Keratinocyte (primary cell): ENCODE measurements around the gene KLHL36. TPM values are rescaled to one million over a fixed set of nuclear protein-coding genes. Genes with fewer than 3 reads are reported as not detected.

Experiments
- DNase-seq: peaks from one replicate; pipeline ENCODE4 v3.0.0-alpha.2; 2011; ENCODE audit warnings: low read depth, missing footprints, low spot score
- FAIRE-seq: peaks from 2 replicates; lab custom pipeline; 2011; peaks lifted over from hg19 to GRCh38; lab: Jason Lieb, UNC
- H2AFZ ChIP-seq: 2 replicates; pipeline ENCODE4 v1.6.0; 2012; ENCODE audit warnings: low read length, control low read depth, inconsistent platforms; ENCODE audit not compliant: control insufficient read depth
- H3K27ac ChIP-seq: 2 replicates; pipeline ENCODE4 v1.5.1; 2011; ENCODE audit warnings: low read length; ENCODE audit not compliant: control insufficient read depth, insufficient read depth
- H3K27me3 ChIP-seq: 3 replicates; pipeline ENCODE4 v1.6.0; 2011; ENCODE audit warnings: low read length; ENCODE audit not compliant: control insufficient read depth, insufficient read depth; ENCODE audit errors: extremely low read depth
- H3K36me3 ChIP-seq, 2 experiments: 2 replicates in 1 of 2; 3 replicates in 1 of 2; pipeline ENCODE4 v1.5.1; 2011; ENCODE audit warnings: low read length in 2 of 2, mild to moderate bottlenecking in 1 of 2; ENCODE audit not compliant: control insufficient read depth in 2 of 2, insufficient read depth in 2 of 2; ENCODE audit errors: extremely low read depth in 1 of 2
- H3K4me1 ChIP-seq: 3 replicates; pipeline ENCODE4 v1.5.1; 2011; ENCODE audit warnings: low read length; ENCODE audit not compliant: control insufficient read depth, insufficient read depth; ENCODE audit errors: extremely low read depth
- H3K4me2 ChIP-seq: 3 replicates; pipeline ENCODE4 v1.6.0; 2011; ENCODE audit warnings: low read depth, low read length; ENCODE audit not compliant: control insufficient read depth, insufficient read depth; ENCODE audit errors: extremely low read depth
- H3K4me3 ChIP-seq, 3 experiments: fragments of 200-600 bp in 1 of 3; sonication (generic) in 1 of 3; 2 replicates in 2 of 3; 3 replicates in 1 of 3; pipeline ENCODE4 v1.5.1; 2011 to 2016; ENCODE audit warnings: low read length in 3 of 3, mild to moderate bottlenecking in 3 of 3, control low read depth in 2 of 3, inconsistent platforms in 1 of 3, low read depth in 1 of 3, mixed read lengths in 1 of 3, mixed run types in 1 of 3, moderate library complexity in 1 of 3; ENCODE audit not compliant: control insufficient read depth in 2 of 3, insufficient read depth in 2 of 3; ENCODE audit errors: extremely low read depth in 1 of 3
- H3K79me2 ChIP-seq: 2 replicates; pipeline ENCODE4 v1.6.0; 2012; ENCODE audit warnings: low read length; ENCODE audit not compliant: control insufficient read depth, insufficient read depth
- H3K9ac ChIP-seq: 3 replicates; pipeline ENCODE4 v1.6.0; 2011; ENCODE audit warnings: low read length; ENCODE audit not compliant: control insufficient read depth, insufficient read depth; ENCODE audit errors: extremely low read depth
- H3K9me1 ChIP-seq: 3 replicates; pipeline ENCODE4 v1.6.0; 2011; ENCODE audit warnings: low read length; ENCODE audit not compliant: control insufficient read depth, insufficient read depth; ENCODE audit errors: extremely low read depth
- H3K9me3 ChIP-seq: 2 replicates; pipeline ENCODE4 v1.5.1; 2012; ENCODE audit warnings: low read depth, low read length; ENCODE audit not compliant: control insufficient read depth
- H4K20me1 ChIP-seq: 3 replicates; pipeline ENCODE4 v1.6.0; 2011; ENCODE audit warnings: low read length; ENCODE audit not compliant: control insufficient read depth, insufficient read depth; ENCODE audit errors: extremely low read depth
- CTCF ChIP-seq, 3 experiments: IDR thresholded peaks in 1 of 3; conservative IDR thresholded peaks in 1 of 3; optimal IDR thresholded peaks in 1 of 3; 2 replicates in 2 of 3; 3 replicates in 1 of 3; pipeline versions ENCODE3 to v1.5.1; 2011; ENCODE audit warnings: low read length in 3 of 3, mild to moderate bottlenecking in 3 of 3, moderate library complexity in 2 of 3, control low read depth in 1 of 3, inconsistent platforms in 1 of 3; ENCODE audit not compliant: insufficient read depth in 2 of 3; ENCODE audit errors: extremely low read depth in 1 of 3
- EZH2 ChIP-seq: IDR thresholded peaks from one replicate; pipeline ENCODE4 v1.6.1; 2012; ENCODE audit warnings: inconsistent platforms, mild to moderate bottlenecking, low read length, moderate library complexity
- dilution Hi-C: fragments of 300-500 bp; cut with MboI; formaldehyde crosslinking; loops from one replicate; pipeline ENCODE4 v1.7.0; 2020; ENCODE audit warnings: low sequenced_read_pairs; ENCODE audit not compliant: extremely low pct_ligation_motif_present
- polyA plus RNA-seq, 5 experiments: library from polyadenylated mRNA; depleted of rRNA in 3 of 5; stranded (reverse) in 3 of 5; stranded (forward) in 1 of 5; unstranded in 1 of 5; fragments of >200 nt; gene quantifications; 1 replicate in 1 of 5; 2 replicates in 3 of 5; 3 replicates in 1 of 5; pipeline versions ENCODE4 v1.2.1 to v1.2.3, GENCODE V29; 2011 to 2012; ENCODE audit warnings: missing spikeins in 2 of 5, low read depth in 1 of 5, low replicate concordance in 1 of 5

KLHL36 gene
- polyA plus RNA-seq, 1 donor (not counting 4 experiments of a cell fraction or from before 2014, with no cell fraction given), result 27.5 TPM

GRCh38 chr16:84600343-84601229, 47.7 kb upstream of the KLHL36 start:
- DNase-seq (no peak), FAIRE-seq (no peak)
- Histone ChIP-seq H4K20me1 (peaks cover 36% of the 10 kb centered on the region), H3K79me2 (peaks cover 89% of the 10 kb centered on the region), H3K4me3 (no peak overlapping the region), H3K36me3 (peaks cover 11 to 13% of the 10 kb centered on the region in 2 experiments), H3K9me1 (peaks cover 3% of the 10 kb centered on the region), H2AFZ (no peak overlapping the region), H3K4me2 (no peak overlapping the region), H3K27me3 (no peaks in the 10 kb centered on the region), H3K9me3 (no peaks in the 10 kb centered on the region), H3K4me1 (peaks cover 18% of the 10 kb centered on the region), H3K27ac (no peak overlapping the region), H3K9ac (no peak overlapping the region)
- dilution Hi-C loops, result no loop called here
- TF ChIP-seq EZH2, result no peak
- no peak for TF ChIP-seq CTCF (optimal IDR thresholded peaks at IDR 0.05 in 1 of 3, IDR thresholded peaks at IDR 0.05 in 1 of 3, conservative IDR thresholded peaks at IDR 0.05 in 1 of 3; ENCODE audit: extremely low read depth in 1 of 3, insufficient read depth in 2 of 3, low read length in 3 of 3)

- Histone ChIP-seq H2AFZ (no peak overlapping the region), H3K79me2 (peaks cover 89% of the 10 kb centered on the region), H3K9ac (peak overlapping the region; percentile 39), H3K4me3 (no peak overlapping the region), H3K4me1 (peaks cover 26% of the 10 kb centered on the region), H3K27ac (peak overlapping the region; percentile 73), H3K9me3 (no peaks in the 10 kb centered on the region), H3K27me3 (no peaks in the 10 kb centered on the region), H3K9me1 (peaks cover 3% of the 10 kb centered on the region), H4K20me1 (peaks cover 28% of the 10 kb centered on the region), H3K4me2 (peak overlapping the region; percentile 1), H3K36me3 (peaks cover 7 to 17% of the 10 kb centered on the region in 2 experiments)
- FAIRE-seq, result peak; percentile 88
- TF ChIP-seq CTCF (optimal IDR thresholded peaks at IDR 0.05 in 1 of 3, IDR thresholded peaks at IDR 0.05 in 1 of 3, conservative IDR thresholded peaks at IDR 0.05 in 1 of 3; ENCODE audit: extremely low read depth in 1 of 3, insufficient read depth in 2 of 3, low read length in 3 of 3) (no peak), EZH2 (no peak)
- dilution Hi-C loops, result no loop called here
- DNase-seq, result peak; percentile 75
Measured at GRCh38 chr16:84603140-84603816, 45.0 kb upstream of the KLHL36 start.
